Neural progenitor cell (in vitro differentiated cells): ENCODE data around the gene FKBP10. TPM values are rescaled to one million over a fixed set of nuclear protein-coding genes. Genes with fewer than 3 reads are reported as not detected.

ENCODE experiments used
- small RNA-seq: library from RNA; depleted of rRNA; stranded (forward); fragments of <200 nt; gene quantifications from one replicate; pipeline ENCODE3, GENCODE V24; 2015
- total RNA-seq: library from RNA; depleted of rRNA; stranded (reverse); fragments of >200 nt; gene quantifications from 2 replicates; pipeline ENCODE4 v1.2.3, GENCODE V29; 2015; ENCODE audit warnings: low replicate concordance

Gene FKBP10
- total RNA-seq, 1 donor from 2014 or later: 108 TPM

Small RNA genes lying within 50 kb of the gene (small RNA-seq; reads per million reads assigned to genes)
- not detected for gene AC125257.2

Other genes starting within 250 kb of the FKBP10 start
- gene KRT9, start 240.9 kb upstream of the FKBP10 start, total RNA-seq: not detected in 2 replicates
- gene KRT14, start 226.1 kb upstream of the FKBP10 start, total RNA-seq: not detected in 2 replicates
- gene KRT16, start 200.2 kb upstream of the FKBP10 start, total RNA-seq: not detected in 2 replicates
- not detected in 2 replicates for gene KRT17, start 188.4 kb upstream of the FKBP10 start, total RNA-seq
- 60.7 and 91.4 TPM in 2 replicates for gene EIF1, start 124.1 kb upstream of the FKBP10 start, total RNA-seq
- gene GAST, start 100.7 kb upstream of the FKBP10 start, total RNA-seq: not detected in 2 replicates
- gene HAP1, start 78.4 kb upstream of the FKBP10 start, total RNA-seq: 0.45 and 1.7 TPM in 2 replicates
- 28.5 and 91.8 TPM in 2 replicates for gene JUP, start 26.3 kb upstream of the FKBP10 start, total RNA-seq
- gene P3H4, start 1.1 kb upstream of the FKBP10 start, total RNA-seq: 18.7 and 48.5 TPM in 2 replicates
- 99.5 and 106 TPM in 2 replicates for gene NT5C3B, start 23.2 kb downstream of the FKBP10 start, total RNA-seq
- gene KLHL10, start 24.8 kb downstream of the FKBP10 start, total RNA-seq: 0.65 TPM in 1 of 2 replicates, not detected in the other
- 28.5 and 33.3 TPM in 2 replicates for gene KLHL11, start 52.4 kb downstream of the FKBP10 start, total RNA-seq
- 221 and 273 TPM in 2 replicates for gene ACLY, start 105.9 kb downstream of the FKBP10 start, total RNA-seq
- gene ODAD4, start 117.6 kb downstream of the FKBP10 start, total RNA-seq: 4.1 and 4.6 TPM in 2 replicates
- gene CNP, start 153.8 kb downstream of the FKBP10 start, total RNA-seq: 38.6 and 70.3 TPM in 2 replicates
- 80.7 and 92.5 TPM in 2 replicates for gene DNAJC7, start 204.4 kb downstream of the FKBP10 start, total RNA-seq
- gene NKIRAS2, start 207.1 kb downstream of the FKBP10 start, total RNA-seq: 23.7 and 50.1 TPM in 2 replicates
- 2.2 and 5.5 TPM in 2 replicates for gene C17orf113, start 237.6 kb downstream of the FKBP10 start, total RNA-seq